ENCODE measurements around the gene SELENOV.

SELENOV gene

DNA sequence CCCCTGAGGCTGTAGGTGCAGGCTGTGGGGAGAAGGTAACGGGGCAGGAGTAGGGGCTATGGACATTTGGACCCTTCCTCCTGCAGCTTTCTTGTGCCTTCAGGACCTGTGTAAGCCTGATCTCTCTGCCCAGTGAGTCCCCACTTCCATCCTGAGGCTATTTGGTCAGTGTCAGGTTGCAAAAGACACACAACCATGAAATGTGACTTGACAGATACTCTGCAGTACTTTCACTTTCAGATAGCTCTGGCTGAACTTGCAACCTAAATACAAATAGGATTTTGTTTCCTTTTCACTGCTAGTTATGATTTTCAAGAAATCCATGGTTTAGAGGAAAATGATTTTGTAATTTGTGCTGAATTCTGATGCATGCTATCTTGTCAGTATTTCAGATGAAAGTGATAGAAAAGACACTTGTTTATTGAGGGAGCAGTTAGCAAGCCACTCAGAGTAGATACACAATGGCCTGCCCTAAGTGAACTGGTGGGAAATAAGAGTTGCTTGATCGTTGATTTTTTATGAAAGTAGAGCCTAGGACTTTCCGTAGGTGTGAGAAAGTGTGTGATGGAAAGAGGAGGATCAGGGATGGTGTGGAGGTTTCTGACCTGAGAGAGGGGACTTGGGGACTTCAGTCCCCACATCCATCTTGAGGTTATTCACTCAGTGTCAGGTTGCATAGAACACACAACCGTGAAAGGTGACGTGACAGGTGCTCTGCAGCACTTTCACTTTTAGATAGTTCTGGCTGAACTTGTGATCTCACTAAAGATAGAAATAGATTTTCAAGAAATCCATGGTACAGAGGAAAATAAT lies 43.1 kb downstream of the SELENOV start:
- no peak for DNase-seq (ENCODE audit: low spot score)
- FAIRE-seq: no peak

- FAIRE-seq (no peak), DNase-seq (ENCODE audit: low spot score) (no peak)
Observed at GRCh38 chr19:39558624-39559117, 43.7 kb downstream of the SELENOV start.

DNA sequence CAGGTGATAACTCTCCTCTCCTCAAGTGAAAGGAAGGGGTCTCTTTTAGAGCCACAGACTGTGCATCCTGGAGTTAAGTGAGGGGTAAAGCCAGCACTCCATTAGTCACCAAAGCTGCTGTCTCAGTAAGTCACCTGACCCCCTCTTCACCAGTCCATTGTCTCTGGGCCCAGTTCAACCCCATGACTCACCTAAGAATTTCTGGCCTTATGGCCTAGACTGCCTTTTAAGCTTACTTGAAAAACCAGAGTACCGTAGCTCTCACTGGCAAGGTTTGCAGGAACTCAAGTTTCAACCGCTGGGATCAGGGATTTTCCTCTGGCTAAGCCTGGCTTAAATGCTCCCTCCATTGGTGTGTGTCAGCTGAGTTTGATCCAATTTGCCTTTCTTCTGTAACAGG lies 48.5 kb downstream of the SELENOV start:
- peak; percentile 67 for DNase-seq (ENCODE audit: low spot score)
- FAIRE-seq: no peak

DNA sequence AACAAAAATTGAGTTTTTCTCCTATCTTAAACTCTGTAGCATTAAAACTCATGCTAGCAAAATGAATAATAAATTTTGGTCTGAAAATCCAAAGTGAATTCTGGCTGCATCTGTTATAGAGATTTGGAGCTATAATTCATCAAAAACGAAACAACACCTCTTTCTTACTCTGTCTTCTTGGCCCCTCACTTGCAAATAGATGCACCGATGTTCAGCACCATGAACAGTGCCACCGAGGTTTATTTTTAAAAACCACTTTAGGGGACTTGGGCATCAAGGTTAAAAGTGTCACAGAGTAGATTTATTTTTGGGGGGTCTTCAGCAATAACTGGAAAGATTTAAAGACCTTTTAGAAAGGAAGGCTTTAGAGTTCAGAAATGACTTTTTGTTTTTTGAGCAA lies 51.1 kb downstream of the SELENOV start:
- FAIRE-seq (no peak), DNase-seq (ENCODE audit: low spot score) (no peak)

- DNase-seq (ENCODE audit: low spot score): peak; percentile 57
- peak; percentile 32 for FAIRE-seq
Observed at GRCh38 chr19:39568604-39569003, 53.7 kb downstream of the SELENOV start.

Data from urothelium cell line (cell line).